Measurements from ENCODE around the gene ITPRIP.

ITPRIP gene

GRCh38 chr10:104317269-104317710 is 21.0 kb downstream of the ITPRIP start:
- Histone ChIP-seq H3K4me2 (ENCODE audit: low read length) (no peak overlapping the region; the same call in 1 of the 2 replicates), H3K4me3 (ENCODE audit: low read depth, low read length, poor library complexity, severe bottlenecking) (no peak overlapping the region), H3K9me2 (ENCODE audit: low read depth, low read length) (no peaks in the 10 kb centered on the region), H3K36me3 (ENCODE audit: insufficient read depth, low read length) (peaks cover 5% of the 10 kb centered on the region; the same call in 1 of the 2 replicates), H3K27ac (ENCODE audit: low read depth, low read length, poor library complexity, severe bottlenecking) (no peak overlapping the region), H3K9ac (ENCODE audit: low read length) (no peak overlapping the region), H3K79me2 (ENCODE audit: insufficient read depth, low read length) (no peaks in the 10 kb centered on the region), H3F3A (ENCODE audit: insufficient read depth, low read length) (no peaks in the 10 kb centered on the region), H3K4me1 (ENCODE audit: insufficient read depth, low read length, severe bottlenecking) (peaks cover 17% of the 10 kb centered on the region), H4K20me1 (ENCODE audit: insufficient read depth, low read length) (no peaks in the 10 kb centered on the region), H2AFZ (ENCODE audit: low read length) (no peak overlapping the region), H3K9me3 (ENCODE audit: low read length) (no peaks in the 10 kb centered on the region), H3K27me3 (ENCODE audit: insufficient read depth, low read length) (no peaks in the 10 kb centered on the region)
- TF ChIP-seq EZH2 (IDR thresholded peaks at IDR 0.05; ENCODE audit: borderline replicate concordance, low read length), result no peak
- TF ChIP-seq, protein P1, sequence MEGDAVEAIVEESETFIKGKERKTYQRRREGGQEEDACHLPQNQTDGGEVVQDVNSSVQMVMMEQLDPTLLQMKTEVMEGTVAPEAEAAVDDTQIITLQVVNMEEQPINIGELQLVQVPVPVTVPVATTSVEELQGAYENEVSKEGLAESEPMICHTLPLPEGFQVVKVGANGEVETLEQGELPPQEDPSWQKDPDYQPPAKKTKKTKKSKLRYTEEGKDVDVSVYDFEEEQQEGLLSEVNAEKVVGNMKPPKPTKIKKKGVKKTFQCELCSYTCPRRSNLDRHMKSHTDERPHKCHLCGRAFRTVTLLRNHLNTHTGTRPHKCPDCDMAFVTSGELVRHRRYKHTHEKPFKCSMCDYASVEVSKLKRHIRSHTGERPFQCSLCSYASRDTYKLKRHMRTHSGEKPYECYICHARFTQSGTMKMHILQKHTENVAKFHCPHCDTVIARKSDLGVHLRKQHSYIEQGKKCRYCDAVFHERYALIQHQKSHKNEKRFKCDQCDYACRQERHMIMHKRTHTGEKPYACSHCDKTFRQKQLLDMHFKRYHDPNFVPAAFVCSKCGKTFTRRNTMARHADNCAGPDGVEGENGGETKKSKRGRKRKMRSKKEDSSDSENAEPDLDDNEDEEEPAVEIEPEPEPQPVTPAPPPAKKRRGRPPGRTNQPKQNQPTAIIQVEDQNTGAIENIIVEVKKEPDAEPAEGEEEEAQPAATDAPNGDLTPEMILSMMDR (IDR thresholded peaks at IDR 0.05; ENCODE audit: low read length), result no peak

DNA sequence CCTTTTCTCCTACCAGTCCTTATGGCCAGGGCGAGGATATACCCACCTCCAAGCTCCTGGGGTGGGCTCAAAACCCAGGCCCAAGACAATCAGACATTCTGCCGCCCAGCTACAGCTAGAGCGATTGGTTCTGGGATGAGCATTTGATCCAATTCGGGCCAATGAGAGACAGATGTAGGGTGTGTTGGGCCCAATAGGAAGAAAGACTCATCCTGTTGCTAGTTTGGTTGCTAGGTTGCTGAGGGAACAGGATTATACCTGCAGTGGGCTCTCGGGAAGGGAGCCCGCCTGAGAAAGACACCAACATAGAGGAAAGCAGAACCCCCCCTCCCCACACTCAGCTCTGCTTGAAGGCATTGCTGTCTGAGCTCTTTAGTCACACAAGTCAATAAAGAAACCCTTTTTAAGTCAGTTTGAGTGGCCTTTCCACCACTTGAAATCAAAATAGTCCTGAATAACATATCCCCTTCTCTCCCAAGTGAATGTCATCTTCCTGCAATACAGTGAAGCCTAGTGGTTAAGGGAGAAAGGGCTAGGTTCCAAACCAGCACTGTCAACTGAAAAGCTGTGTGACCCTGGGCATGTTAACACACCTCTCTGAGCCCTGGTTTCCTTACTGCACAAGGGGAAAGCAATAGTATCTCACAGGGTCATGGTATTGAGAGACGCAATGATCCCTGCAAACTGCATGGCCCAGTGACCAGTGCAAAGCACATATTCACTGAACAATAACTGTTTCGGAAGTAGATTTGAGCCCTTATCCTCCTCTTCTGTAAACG is 21.8 kb downstream of the ITPRIP start:
- H3K79me2 ChIP-seq (ENCODE audit: insufficient read depth, low read length), result no peaks in the 10 kb centered on the region
- H3F3A ChIP-seq (ENCODE audit: insufficient read depth, low read length), result no peaks in the 10 kb centered on the region
- H3K9me3 ChIP-seq (ENCODE audit: low read length), result no peaks in the 10 kb centered on the region
- H3K27ac ChIP-seq (ENCODE audit: low read depth, low read length, poor library complexity, severe bottlenecking), result no peak overlapping the region
- H3K27me3 ChIP-seq (ENCODE audit: insufficient read depth, low read length), result no peaks in the 10 kb centered on the region
- no peak overlapping the region for H2AFZ ChIP-seq (ENCODE audit: low read length)
- TF ChIP-seq EZH2 (IDR thresholded peaks at IDR 0.05; ENCODE audit: borderline replicate concordance, low read length), result no peak
- TF ChIP-seq, protein P1 (IDR thresholded peaks at IDR 0.05; ENCODE audit: low read length), result no peak
- H3K9ac ChIP-seq (ENCODE audit: low read length), result no peak overlapping the region
- no peak overlapping the region for H3K4me3 ChIP-seq (ENCODE audit: low read depth, low read length, poor library complexity, severe bottlenecking)
- H4K20me1 ChIP-seq (ENCODE audit: insufficient read depth, low read length), result no peaks in the 10 kb centered on the region
- peaks cover 5% of the 10 kb centered on the region; the same call in 1 of the 2 replicates for H3K36me3 ChIP-seq (ENCODE audit: insufficient read depth, low read length)
- H3K9me2 ChIP-seq (ENCODE audit: low read depth, low read length), result no peaks in the 10 kb centered on the region
- H3K4me1 ChIP-seq (ENCODE audit: insufficient read depth, low read length, severe bottlenecking), result peaks cover 9% of the 10 kb centered on the region
- H3K4me2 ChIP-seq (ENCODE audit: low read length), result no peak overlapping the region

DNA sequence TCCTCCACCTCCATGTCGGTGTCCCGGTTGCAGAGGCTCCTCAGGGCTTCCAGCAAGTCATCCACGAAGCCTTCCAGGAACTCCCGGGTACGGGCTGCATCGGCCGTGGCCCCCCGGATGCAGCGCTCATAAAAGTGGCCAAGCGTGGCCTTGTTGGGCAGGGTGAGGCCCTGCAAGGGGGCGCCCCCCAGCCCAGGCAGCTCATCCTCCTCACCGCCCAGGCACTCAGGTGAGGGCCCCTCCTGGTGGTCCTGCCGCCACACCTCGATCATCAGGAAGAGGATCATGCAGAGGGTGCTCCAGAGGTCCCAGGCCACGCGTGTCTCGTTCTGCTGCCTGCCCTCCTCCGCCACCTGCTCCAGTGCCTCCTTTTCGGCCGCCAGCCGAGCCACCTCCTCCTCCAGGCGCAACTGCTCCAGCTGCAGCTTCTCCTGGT is 22.8 kb downstream of the ITPRIP start:
- Histone ChIP-seq H2AFZ (ENCODE audit: low read length) (no peak overlapping the region), H3K79me2 (ENCODE audit: insufficient read depth, low read length) (no peaks in the 10 kb centered on the region), H4K20me1 (ENCODE audit: insufficient read depth, low read length) (no peaks in the 10 kb centered on the region), H3K4me3 (ENCODE audit: low read depth, low read length, poor library complexity, severe bottlenecking) (no peak overlapping the region), H3K9ac (ENCODE audit: low read length) (no peak overlapping the region), H3K27ac (ENCODE audit: low read depth, low read length, poor library complexity, severe bottlenecking) (no peak overlapping the region), H3K4me2 (ENCODE audit: low read length) (no peak overlapping the region), H3K9me2 (ENCODE audit: low read depth, low read length) (no peaks in the 10 kb centered on the region), H3K27me3 (ENCODE audit: insufficient read depth, low read length) (no peaks in the 10 kb centered on the region), H3K4me1 (ENCODE audit: insufficient read depth, low read length, severe bottlenecking) (peaks cover 7% of the 10 kb centered on the region), H3F3A (ENCODE audit: insufficient read depth, low read length) (no peaks in the 10 kb centered on the region), H3K9me3 (ENCODE audit: low read length) (no peaks in the 10 kb centered on the region), H3K36me3 (ENCODE audit: insufficient read depth, low read length) (peaks cover 5% of the 10 kb centered on the region; the same call in 1 of the 2 replicates)
- no peak for TF ChIP-seq EZH2 (IDR thresholded peaks at IDR 0.05; ENCODE audit: borderline replicate concordance, low read length)
- TF ChIP-seq, protein P1 (IDR thresholded peaks at IDR 0.05; ENCODE audit: low read length), result no peak

Data from OCI-LY1 (cell line).